Measurements from ENCODE around the gene FILIP1L. TPM values are rescaled to one million over a fixed set of nuclear protein-coding genes. Genes with fewer than 3 reads are reported as not detected.
A peak's percentile ranks its signal among the peaks of the same experiment; 100 is the strongest.

FILIP1L gene
- polyA plus RNA-seq, 1 of the 3 experiments (the other 2 are of a cell fraction): 26.8 TPM

GRCh38 chr3:99962703-99963102 is 151.6 kb downstream of the FILIP1L start:
- Histone ChIP-seq H3K4me2 (0 out of 2 replicates have a peak overlapping the region, but pooled peaks have one; percentile 7), H3K9me3 (no peaks in the 10 kb centered on the region), H3K79me2 (ENCODE audit: insufficient read depth) (no peaks in the 10 kb centered on the region), H3K4me1 (ENCODE audit: control insufficient read depth in 1 of 2, insufficient read depth in 2 of 2, low read depth in 1 of 2, low read length in 1 of 2) (no peaks in the 10 kb centered on the region; a peak in 1 of 4 replicates), H3K4me3 (ENCODE audit: low read depth in 2 of 2, low read length in 1 of 2) (no peak overlapping the region), H2AFZ (ENCODE audit: low read depth) (peak overlapping the region; percentile 31; the same call in 1 of the 2 replicates), H3K27ac (ENCODE audit: low read depth in 2 of 2, low read length in 1 of 2) (peak overlapping the region in 1 of 2 experiments; percentile 50; a peak in 2 of 4 replicates), H3K9ac (no peak overlapping the region), H3F3A (replicated peaks; ENCODE audit: insufficient read depth) (peaks cover 3% of the 10 kb centered on the region), H4K20me1 (ENCODE audit: insufficient read depth) (no peaks in the 10 kb centered on the region), H3K27me3 (ENCODE audit: insufficient read depth) (no peaks in the 10 kb centered on the region), H3K36me3 (replicated peaks in 1 of 2; ENCODE audit: control insufficient read depth in 1 of 2, insufficient read depth in 2 of 2, low read length in 1 of 2) (no peaks in the 10 kb centered on the region), H3K9me2 (no peaks in the 10 kb centered on the region)
- DNase-seq: no peak
- CTCF ChIA-PET: no interaction called here
- TF ChIP-seq TCF12 (IDR thresholded peaks at IDR 0.05) (0 out of 2 replicates have a peak, but pooled peaks have one; percentile 17), GATA2 (CRISPR knock-in tag; IDR thresholded peaks at IDR 0.05) (no peak), FOSL2 (IDR thresholded peaks at IDR 0.05; ENCODE audit: borderline replicate concordance, low read depth) (0 out of 2 replicates have a peak, but pooled peaks have one; percentile 10)
- POLR2A ChIA-PET: no interaction called here
- 69% methylated on average over 2 of the region's 2 CpGs for WGBS (ENCODE audit: low lambda C conversion rate)

GRCh38 chr3:99961756-99962515 is 152.4 kb downstream of the FILIP1L start:
- H3K4me2 ChIP-seq: no peak overlapping the region
- ChIA-PET POLR2A (no interaction called here), CTCF (no interaction called here)
- no peaks in the 10 kb centered on the region for H4K20me1 ChIP-seq (ENCODE audit: insufficient read depth)
- no peaks in the 10 kb centered on the region for H3K9me2 ChIP-seq
- peaks cover 3% of the 10 kb centered on the region for H3F3A ChIP-seq (replicated peaks; ENCODE audit: insufficient read depth)
- TF ChIP-seq MXI1 (IDR thresholded peaks at IDR 0.05; ENCODE audit: low read depth, low read length) (no peak), MEF2A (IDR thresholded peaks at IDR 0.05; ENCODE audit: borderline replicate concordance, low read depth) (no peak), USF2 (IDR thresholded peaks at IDR 0.05; ENCODE audit: borderline replicate concordance, low read depth, low read length) (no peak), SIN3A (IDR thresholded peaks at IDR 0.05; ENCODE audit: borderline replicate concordance, low read depth, low read length) (no peak), MAX (IDR thresholded peaks at IDR 0.05; ENCODE audit: low read depth) (no peak), FOSL2 (IDR thresholded peaks at IDR 0.05; ENCODE audit: borderline replicate concordance, low read depth) (no peak), YY1 (IDR thresholded peaks at IDR 0.05; ENCODE audit: low read depth) (no peak), JUND (IDR thresholded peaks at IDR 0.05) (no peak), REST (IDR thresholded peaks at IDR 0.05; ENCODE audit: low read depth, low read length) (no peak), EP300 (IDR thresholded peaks at IDR 0.05; ENCODE audit: borderline replicate concordance in 1 of 2, low read depth in 1 of 2, low read length in 1 of 2) (no peak), EZH2phosphoT487 (IDR thresholded peaks at IDR 0.05; ENCODE audit: borderline replicate concordance, low read depth) (no peak), PBX3 (IDR thresholded peaks at IDR 0.05) (no peak)
- no peak overlapping the region for H3K9ac ChIP-seq
- no peaks in the 10 kb centered on the region for H3K36me3 ChIP-seq (replicated peaks in 1 of 2; ENCODE audit: control insufficient read depth in 1 of 2, insufficient read depth in 2 of 2, low read length in 1 of 2)
- no peaks in the 10 kb centered on the region for H3K79me2 ChIP-seq (ENCODE audit: insufficient read depth)
- H3K4me1 ChIP-seq (ENCODE audit: control insufficient read depth in 1 of 2, insufficient read depth in 2 of 2, low read depth in 1 of 2, low read length in 1 of 2): peaks cover 0 to 4% of the 10 kb centered on the region in 2 experiments; a peak in 1 of 4 replicates
- H3K9me3 ChIP-seq: no peaks in the 10 kb centered on the region
- H3K27ac ChIP-seq (ENCODE audit: low read depth in 2 of 2, low read length in 1 of 2): peak overlapping the region in 1 of 2 experiments; percentile 50; a peak in 2 of 4 replicates
- DNase-seq: no peak
- WGBS (ENCODE audit: low lambda C conversion rate): 92% methylated on average over 7 of the region's 7 CpGs
- H3K4me3 ChIP-seq (ENCODE audit: low read depth in 2 of 2, low read length in 1 of 2): no peak overlapping the region
- peak overlapping the region; percentile 31; the same call in 1 of the 2 replicates for H2AFZ ChIP-seq (ENCODE audit: low read depth)
- H3K27me3 ChIP-seq (ENCODE audit: insufficient read depth): no peaks in the 10 kb centered on the region

Data from SK-N-SH (cell line).